ENCODE data around the gene XPR1.
"Not testable (repeated sequence)": the region's sequence is repeated elsewhere in the genome, so short reads cannot be mapped to it uniquely, and the experiment has no call there.

The XPR1 gene

DNA sequence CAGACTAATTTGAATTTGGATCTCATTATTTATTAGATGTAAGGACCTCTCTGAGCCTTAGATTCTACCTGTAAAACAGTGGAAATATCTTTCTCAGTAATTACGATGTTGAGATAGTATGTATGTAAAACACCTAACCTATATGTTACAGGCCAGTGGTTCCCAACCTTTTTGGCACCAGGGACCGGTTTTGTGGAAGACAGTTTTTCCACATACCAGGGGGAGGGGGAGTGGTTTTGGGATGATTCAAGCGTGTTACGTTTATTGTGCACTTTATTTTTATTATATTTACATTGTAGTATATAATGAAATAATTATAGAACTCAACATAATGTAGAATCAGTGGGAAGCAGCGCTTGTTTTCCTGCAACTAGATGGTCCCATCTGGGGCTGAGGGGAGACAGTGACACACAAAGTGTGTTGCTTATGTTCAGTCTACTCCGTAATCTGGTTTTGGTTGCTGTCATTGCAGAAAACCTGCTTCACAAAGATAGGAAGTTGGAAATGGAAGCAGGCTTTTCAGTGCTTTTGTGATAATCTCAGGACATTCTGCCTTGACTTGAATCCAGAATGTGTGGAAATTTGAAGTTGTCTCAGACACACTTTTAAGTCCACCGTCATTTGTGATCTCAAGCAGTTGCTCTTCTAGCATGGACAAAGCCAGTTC lies 12.8 kb downstream of the XPR1 start:
- DNase-seq, result no peak

DNA sequence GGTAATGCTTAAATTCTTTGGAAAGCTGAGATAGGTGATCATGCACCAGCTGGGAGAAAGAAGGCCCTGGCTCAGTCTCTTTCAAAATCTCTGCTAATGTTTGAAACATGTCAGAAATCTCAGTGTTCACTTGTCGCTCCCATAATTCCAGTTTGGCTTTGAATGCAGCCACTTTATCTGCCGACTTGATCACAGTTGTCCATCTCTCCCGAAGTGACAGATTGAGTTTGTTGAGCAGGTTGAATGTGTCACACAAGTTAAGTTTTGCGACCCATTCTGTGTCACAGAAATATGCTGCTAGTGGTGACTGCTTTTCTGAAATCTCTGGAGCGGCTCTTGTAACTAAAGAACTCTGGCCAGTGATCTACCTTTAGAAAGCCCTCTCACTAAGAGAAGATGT lies 13.4 kb downstream of the XPR1 start:
- DNase-seq, result not testable (repeated sequence)

DNA sequence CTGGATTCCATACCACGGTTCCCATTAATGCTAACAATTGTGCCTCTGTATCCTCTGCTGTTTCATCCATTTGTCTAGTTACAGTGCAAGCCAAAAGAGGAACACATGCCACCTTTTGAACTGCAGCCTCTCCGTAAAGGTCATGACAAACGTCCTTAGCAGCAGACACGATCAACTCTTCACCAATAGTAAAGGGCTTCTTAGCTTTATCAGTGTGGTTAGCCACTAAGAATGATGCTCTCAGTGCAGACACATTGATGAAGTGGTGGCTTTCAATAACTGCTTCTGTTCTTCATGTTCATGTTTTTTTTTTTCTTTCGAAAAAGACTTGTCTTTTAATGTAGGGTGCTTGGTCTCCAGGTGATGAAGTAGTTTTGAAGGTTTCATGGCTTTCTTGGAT lies 14.3 kb downstream of the XPR1 start:
- no peak for DNase-seq

DNA sequence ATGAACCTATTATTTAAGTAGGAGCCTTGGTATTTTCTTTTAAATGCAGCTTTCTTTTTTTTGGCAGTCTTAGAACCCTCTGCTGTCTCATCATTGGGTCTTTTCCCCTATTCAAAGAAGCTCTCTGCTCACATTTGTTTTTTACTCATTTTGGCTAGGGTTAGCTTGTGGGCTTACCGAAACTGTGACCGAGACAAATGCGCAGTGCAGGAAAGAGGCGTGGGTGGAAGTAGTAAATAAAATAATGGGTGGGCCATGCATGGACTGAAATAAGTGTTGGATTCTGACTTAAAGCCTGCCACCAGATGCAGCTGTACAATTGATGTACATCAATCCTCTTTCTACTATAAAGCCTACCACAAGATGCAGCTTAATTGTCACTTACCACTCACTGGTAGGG lies 14.7 kb downstream of the XPR1 start:
- no peak for DNase-seq

DNA sequence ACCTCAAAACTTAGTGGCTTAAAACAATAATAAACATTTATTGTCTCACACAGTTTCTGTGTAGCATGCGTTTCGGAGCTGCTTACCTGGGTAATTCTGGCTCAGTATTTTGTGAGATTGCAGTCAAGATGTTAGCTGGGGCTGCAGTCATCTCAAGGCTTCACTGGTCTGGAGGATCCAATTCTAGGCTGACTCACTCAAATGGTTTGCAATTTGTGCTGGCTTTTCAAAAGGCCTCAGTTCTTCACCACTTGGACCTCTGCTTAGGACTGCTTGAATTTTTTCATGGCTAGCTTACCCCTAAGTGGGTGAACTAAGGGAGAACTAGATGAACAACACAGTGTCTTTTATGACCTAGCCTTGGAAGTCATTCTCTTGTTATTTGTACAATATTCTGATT lies 21.0 kb downstream of the XPR1 start:
- no peak for DNase-seq

DNA sequence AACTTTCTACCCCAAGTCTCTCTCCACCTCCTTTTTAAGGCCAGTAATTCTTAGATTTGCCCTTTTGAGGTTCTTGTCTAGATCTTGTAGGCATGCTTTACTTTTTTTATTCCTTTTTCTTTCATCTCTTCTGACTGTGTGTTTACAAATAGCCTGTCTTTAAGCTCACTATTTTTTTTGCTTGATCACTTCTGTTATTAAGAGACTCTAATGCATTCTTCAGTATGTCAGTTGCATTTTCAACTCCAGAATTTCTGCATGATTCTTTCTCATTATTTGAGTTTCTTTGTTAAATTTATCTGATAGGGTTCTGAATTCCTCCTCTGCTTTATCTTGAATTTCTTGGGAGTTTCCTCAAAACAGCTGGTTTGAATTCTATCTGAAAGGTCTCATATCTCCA lies 30.9 kb downstream of the XPR1 start:
- DNase-seq, result no peak

DNA sequence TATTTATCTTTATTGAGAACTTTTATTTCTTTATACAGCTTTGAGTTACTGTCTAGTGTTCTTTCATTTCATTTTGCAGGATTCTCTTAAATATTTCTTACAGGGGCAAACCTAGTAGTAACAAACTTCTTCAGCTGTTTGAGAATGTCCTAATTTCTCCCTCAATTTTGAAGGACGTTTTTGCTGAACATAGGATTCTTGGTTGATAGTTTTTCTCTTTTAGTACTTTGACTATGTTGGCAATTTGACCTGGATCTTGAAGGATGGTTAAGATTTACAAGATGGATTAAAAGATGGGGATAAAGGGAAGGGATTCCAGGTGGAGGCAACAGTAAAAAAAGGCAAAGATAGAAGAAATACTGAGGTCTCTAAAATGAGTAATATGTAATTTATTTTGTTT lies 38.9 kb downstream of the XPR1 start:
- no peak for DNase-seq

DNA sequence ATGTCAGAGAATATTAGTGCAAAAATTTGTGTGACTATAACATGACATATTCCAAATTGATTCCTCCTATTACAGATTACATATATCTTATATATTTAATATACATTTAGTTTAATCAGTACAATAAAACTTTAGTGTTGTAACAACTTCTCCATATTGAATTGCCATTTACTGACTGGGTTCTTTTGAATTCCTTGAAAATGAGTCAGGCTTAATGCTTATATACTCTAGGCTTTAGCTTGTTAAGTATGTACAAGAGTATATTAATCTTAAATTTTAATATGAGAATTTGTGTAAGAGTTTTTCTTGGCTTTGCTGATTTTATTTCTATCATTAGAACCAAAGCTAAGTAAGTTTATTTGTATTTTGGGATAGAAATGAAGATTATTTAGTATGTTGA lies 40.3 kb downstream of the XPR1 start:
- DNase-seq, result no peak

DNA sequence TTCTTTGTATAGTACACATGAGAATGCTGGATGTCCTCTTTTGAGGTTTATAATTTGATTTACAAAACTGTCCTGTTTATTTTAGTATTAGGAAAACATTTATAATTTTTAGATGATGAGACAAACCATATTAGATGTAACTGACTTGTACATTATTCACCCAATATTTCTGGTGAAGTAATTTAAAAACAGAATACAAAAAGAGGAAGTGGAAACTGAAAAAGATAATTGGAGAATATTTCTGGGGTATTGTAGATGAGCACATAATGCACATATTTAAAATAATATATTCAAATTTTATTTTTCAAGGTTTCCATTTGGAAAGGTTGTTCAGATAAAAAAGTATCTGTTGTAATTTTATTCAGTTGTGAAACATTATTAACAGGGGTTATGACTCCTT lies 40.7 kb downstream of the XPR1 start:
- no peak for DNase-seq

DNA sequence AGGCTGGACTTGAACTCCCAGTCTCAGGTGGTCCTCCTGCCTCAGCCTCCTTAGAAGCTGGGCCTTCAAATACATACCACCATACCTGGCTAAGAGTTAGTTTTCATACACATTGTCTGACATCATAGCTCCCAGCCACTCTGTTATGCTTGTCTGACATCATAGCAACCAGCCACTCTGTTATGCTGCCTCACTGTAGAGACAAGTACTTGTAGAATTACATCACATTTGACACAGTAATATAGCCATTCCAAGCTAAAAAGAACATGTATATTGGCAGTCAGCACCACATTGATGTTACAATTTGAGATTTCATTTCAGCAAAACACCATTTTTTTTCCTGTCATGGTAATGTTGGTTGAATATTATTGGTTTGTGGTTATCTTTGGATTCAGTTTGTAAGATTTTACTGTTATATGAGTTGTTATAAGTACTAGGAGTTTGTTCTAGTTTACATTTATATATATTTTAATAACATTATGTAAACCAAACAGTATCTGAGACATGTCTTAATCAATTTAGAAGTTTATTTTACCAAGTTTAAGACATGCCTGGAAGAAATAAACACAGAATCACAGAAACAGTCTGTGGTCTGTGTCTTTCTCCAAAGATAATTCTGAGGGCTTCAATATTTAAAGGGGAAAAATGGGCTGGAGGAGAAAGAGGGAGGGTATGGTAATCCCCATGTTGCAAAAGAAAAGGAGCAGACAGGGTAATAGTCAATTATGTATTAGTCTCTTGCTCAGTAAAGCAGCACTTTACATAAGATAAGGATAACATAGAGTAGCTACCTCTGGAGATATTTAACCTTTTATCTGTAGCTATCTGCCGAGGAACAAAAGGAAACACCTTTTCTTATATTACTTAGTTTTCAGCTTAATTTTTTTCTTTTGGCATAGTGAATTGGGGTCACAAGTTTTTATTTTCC lies 43.0 kb downstream of the XPR1 start:
- DNase-seq, result no peak

DNA sequence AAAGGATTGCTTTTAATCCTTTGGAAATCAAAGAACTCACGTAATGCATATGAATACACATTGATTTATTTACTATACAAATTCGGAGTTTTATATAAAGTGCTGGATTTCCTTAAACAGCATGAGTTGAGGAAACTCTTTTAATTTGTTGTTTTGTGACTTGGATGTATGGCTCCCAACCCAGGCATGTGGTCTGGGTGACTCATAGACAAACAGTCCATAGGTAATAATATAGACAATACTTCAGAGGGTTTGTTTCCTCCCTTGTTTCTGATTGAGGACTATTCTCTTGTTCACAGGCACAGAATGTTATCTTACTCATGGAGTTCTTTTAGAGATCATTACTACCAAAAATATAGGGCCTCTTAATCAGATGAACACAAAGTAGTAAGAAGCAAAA lies 43.8 kb downstream of the XPR1 start:
- DNase-seq, result no peak

DNA sequence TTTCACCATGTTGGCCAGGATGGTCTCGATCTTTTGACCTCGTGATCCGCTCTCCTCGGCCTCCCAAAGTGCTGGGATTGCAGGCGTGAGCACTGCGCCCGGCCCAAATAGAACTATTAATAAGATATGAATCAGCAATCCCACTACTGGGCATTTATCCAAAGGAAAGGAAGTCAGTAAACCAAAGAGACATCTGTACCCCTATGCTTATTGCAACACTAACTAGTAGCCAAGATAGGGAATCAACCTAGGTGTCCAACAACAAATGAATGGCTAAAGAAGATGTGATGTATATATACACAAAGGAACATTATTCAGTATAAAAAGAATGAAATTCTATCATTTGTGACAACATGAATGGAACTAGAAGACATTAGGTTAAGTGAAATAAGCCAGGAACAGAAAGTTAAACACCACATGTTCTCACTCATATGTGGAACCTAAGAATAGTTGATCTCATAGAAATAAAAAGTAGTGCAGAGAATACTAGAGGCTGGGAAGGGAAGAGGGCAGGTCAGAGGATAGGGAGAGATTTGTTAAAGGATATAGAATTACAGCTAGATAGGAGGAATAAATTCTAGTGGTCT lies 48.8 kb downstream of the XPR1 start:
- DNase-seq, result no peak

DNA sequence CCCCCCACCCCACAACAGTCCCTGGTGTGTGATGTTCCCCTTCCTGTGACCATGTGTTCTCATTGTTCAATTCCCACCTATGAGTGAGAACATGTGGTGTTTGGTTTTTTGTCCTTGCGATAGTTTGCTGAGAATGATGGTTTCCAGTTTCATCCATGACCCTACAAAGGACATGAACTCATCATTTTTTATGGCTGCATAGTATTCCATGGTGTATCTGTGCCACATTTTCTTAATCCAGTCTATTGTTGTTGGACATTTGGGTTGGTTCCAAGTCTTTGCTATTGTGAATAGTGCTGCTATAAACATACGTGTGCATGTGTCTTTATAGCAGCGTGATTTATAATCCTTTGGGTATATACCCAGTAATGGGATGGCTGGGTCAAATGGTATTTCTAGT lies 51.3 kb downstream of the XPR1 start:
- DNase-seq, result not testable (repeated sequence)

DNA sequence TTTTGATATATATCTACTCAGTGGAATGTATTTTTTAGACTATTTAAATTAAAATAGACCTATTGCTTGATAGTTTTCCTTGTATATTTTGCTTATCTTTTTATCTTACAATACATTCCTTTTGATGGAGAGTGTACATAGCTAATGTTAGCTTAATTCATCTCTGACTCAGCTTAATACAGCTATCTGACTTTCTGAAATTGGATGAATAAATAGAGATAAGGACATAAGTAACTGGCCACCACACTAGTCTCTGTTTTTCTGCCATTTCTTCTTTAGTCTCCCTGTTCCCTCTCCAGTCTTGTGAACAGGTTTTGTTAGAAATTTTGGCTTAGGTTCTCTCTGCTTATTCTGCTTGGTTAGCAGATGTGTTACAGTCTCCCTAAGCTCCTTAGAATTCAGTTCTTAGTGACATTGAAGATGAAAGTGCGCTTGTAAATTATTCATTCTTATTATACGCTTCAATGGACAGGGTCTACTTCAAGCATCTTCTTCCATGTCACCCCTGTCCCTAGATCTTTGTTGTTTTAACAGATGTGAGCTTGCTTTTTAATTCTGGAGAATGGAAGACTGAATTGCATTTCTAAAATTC lies 59.6 kb downstream of the XPR1 start:
- DNase-seq, result no peak

DNA sequence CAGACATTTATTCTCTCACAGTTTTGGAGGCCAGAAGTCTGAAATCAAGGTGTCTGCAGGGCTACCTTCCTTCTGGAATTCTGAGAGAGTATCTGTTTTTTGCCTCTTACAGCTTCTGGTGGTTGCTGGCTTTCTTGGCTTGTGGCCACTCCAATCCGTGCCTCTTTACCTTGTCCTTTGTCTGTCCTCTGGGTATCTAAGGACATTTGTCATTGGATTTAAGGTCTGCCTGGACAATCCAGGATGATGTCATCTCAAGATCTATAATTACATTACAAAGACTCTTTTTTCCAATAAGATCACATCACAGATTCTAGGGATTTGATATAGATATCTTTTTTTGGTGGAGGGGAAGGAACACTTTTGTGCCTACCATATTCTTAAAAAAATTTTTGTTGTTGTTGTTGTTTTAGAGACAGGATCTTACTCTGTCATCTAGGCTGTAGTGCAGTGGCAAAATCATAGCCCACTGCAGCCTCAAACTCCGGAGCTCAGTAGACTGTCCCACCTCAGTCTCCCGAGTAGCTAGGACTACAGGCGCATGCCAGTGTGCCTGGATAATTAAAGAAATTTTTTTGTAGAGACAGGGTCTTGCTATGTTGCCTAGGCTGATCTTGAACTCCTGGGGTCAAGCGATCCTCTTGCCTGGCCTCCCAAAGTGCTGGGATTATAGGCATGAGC lies 61.9 kb downstream of the XPR1 start:
- no peak for DNase-seq

DNA sequence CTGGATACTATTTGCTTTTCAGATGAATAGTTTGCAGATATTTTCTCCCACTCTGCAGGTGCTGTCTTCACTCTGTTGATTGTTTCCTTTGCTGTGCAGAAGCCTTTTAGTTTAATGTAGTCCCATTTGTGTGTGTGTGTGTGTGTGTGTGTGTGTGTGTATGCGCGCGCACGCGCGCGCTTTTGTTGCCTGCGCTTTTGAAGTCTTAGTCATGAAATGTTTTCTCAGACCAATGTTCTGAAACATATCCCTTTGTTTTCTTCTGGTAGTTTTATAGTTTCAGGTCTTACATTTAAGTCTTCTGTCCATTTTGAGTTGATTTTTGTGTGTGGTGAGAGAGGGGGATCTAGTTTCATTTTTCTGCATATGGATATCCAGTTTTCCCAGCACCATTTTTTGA lies 63.5 kb downstream of the XPR1 start:
- DNase-seq, result no peak

DNA sequence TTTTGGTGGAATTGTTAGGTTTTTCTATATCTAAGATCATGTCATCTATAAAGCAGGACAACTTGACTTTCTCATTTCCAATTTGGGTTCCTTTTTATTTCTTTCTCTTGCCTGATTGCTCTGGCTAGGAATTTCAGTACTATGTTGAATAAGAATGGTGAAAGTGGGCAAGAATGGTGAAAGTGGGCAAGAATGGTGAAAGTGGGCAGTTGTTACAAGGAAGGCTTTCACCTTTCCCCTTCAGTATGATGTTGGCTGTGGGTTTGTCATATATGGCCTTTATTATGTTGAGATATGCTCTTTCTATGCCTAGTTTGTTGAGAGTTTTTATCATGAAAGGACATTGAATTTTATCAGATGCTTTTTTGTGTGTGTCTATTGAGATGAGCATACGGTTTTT lies 64.5 kb downstream of the XPR1 start:
- DNase-seq, result no peak

DNA sequence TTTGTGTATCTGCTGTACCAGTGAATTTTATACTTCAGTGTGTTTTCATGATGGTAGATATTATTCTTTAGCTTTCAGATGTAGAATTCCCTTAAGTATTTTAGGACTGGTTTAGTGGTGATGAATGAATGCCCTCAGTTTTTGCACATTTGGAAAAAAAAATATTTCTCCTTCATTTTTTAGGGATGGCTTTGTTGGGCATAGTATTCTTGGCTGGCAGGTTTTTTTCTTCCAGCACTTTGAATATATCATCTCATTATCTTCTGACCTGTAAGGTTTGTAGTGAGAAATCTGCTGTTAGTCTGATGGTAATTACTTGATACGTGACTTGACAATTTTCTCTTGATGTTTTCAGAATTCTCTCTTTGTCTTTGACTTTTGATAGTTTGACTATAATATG lies 66.8 kb downstream of the XPR1 start:
- no peak for DNase-seq

DNA sequence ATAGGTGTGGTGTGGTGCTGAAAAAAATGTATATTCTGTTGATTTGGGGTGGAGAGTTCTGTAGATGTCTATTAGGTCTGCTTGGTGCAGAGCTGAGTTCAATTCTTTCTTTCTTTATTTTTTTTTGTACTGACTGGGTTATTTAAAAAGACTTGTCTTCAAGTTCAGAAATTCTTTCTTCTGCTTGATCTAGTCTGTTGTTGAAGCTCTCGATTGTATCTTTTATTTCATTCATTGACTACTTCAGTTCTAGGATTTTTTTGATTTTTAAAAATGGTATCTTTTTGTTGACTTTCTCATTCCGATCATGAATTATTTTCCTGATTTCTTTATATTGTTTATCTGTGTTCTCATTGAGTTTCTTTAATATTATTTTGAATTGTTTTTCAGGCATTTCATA lies 70.6 kb downstream of the XPR1 start:
- not testable (repeated sequence) for DNase-seq

DNA sequence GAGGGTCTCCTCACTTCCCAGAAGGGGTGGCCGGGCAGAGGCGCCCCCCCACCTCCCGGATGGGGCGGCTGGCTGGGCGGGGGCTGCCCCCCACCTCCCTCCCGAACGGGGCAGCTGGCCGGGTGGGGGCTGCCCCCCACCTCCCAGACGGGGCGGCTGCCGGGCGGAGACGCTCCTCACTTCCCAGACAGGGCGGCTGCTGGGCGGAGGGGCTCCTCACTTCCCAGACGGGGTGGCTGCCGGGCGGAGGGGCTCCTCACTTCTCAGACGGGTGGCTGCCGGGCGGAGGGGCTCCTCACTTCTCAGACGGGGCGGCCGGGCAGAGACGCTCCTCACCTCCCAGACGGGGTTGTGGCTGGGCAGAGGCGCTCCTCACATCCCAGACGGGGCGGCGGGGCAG lies 78.9 kb downstream of the XPR1 start:
- not testable (repeated sequence) for DNase-seq

DNA sequence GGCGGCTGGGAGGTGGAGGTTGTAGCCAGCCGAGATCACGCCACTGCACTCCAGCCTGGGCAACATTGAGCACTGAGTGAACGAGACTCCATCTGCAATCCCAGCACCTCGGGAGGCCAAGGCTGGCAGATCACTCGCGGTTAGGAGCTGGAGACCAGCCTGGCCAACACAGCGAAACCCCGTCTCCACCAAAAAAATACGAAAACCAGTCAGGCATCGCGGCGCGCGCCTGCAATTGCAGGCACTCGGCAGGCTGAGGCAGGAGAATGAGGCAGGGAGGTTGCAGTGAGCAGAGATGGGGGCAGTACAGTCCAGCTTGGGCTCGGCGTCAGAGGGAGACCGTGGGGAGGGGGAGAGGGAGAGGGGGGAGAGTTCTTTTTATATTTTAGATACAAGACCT lies 79.4 kb downstream of the XPR1 start:
- DNase-seq, result not testable (repeated sequence)

DNA sequence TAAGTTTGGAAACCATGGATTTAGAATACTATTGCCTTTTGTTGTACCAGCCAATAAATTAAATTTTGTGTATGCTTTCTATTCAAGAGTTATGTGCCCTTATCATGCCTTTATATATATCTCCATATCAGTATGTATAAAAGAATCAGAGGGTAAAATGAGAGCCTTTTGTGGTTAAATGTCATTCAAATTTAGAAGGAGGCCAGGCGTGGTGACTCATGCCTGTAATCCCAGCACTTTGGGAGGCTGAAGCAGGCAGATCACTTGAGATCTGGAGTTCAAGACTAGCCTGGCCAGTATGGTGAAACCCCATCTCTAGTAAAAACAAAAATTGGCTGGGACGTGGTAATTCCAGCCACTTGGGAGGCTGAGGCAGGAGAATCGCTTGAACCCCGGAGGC lies 88.9 kb downstream of the XPR1 start:
- no peak for DNase-seq

DNA sequence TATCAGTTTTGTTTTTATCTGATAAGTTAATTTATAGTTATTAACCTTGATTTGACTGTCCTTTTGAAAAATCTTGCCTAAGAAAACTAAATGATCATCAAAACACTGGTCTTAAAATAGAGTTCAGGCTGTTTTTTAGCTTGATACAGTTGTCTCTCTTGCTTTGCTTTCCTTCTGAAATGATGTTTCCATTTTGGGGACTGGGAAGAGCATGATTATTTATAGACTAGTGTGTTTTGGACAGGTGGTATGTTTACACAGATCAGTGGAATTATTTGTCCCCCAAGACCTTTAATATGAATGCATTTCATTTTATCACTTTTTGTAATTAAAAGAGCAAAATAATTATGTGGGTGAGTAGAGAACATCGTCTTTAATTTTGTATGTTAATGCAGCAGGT lies 90.8 kb downstream of the XPR1 start:
- DNase-seq, result no peak
